GM15510 (cell line): ENCODE data around the gene CTNNA3.

Source experiments
- POLR2A ChIP-seq: IDR thresholded peaks from 3 replicates; pipeline ENCODE4 v1.6.1; 2011; ENCODE audit warnings: borderline replicate concordance; ENCODE audit not compliant: insufficient read length; ENCODE audit errors: extremely low read depth

The CTNNA3 gene

DNA sequence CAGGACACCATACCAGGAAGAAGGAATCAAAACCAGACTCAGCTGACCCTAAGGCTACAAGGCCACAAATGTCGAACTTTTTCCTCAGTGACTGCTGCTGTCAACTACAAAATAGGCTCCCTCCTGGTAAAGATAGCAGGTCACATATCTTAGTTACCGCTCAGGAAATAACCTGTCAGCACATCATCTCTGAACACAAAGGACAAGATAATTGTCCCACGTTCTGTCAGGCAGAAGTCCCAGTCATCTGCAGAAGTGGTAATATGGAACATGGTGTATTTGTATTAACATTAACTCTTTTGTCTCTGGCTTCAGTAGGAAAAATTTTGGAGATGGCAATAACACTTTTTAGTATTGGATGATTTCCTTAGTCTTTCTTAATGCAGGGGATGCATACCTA is 1400.4 kb downstream of the CTNNA3 start:
- TF ChIP-seq POLR2A = no peak

DNA sequence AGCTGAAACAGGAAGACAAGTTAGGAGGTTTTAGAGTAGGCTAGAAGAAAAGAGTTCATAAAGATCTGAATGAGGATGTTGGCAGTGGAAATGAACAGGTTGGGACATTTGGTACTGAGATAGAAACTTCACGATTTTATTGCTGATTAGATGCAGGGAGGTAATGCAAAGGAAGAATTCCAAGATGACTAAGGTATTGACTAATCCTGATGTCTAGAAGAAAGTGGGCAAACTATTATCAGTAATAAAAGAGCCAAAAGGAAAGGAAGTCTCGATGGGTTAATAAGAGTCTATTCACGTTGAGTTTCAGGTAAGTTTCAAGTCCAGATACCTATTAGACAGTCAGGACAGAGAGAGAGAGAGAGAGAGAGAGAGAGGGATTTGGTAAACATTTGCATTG is 1401.5 kb downstream of the CTNNA3 start:
- TF ChIP-seq POLR2A = no peak

DNA sequence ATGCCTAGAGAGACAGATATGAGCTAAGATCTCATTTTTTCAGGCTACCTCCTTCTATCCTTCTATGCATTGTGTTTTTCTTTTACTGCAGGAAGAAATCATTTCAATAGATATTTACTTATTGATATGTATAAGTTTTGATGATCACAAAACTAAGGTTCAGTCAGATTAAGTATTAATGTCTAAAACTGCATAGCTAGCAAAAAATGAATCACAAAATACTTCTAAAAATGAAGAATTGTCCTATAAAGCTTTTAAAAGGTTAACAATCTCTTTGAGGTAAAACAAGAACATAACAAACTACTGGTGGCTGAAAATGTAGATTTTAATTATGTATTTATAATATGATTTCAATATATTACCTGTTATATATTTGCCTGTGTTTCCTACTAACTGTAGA is 1403.1 kb downstream of the CTNNA3 start:
- TF ChIP-seq POLR2A = no peak

DNA sequence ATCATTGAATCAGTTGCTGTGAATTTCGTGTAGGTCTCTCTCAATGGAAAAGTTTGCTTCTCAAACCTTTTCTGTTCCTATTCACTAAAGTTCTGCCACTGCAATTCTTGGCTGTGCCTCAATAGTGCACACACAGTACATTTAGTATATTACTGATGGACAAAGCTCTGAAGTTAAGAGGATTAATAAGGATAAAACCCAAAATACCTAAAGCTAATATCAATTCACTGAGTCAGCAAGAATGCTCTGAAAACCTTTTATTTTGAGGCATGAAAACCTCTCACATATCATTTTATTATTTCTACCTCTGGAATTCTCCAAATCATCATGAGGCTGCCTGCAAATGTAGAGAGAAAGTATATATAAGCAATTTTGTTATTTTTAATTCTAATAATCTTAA is 1403.5 kb downstream of the CTNNA3 start:
- TF ChIP-seq POLR2A = no peak

DNA sequence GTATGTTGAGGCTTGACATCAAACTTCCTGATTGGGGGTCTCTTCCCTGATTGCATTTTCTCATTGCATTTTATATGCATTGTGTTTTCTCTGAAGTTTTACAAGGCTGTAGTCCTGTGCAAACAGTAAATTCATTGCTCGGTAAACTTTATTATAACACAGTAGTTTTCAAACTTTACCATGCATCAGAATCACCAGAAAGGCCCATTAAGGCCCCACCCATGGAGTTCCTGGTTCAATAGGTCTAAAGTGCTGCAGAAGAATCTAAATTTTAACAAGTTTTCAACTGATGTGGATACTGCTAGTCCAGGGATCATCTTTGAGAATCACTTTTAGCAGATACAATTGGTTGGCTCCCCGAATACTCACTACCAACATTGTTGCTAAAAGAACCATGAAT is 1404.9 kb downstream of the CTNNA3 start:
- TF ChIP-seq POLR2A = no peak

DNA sequence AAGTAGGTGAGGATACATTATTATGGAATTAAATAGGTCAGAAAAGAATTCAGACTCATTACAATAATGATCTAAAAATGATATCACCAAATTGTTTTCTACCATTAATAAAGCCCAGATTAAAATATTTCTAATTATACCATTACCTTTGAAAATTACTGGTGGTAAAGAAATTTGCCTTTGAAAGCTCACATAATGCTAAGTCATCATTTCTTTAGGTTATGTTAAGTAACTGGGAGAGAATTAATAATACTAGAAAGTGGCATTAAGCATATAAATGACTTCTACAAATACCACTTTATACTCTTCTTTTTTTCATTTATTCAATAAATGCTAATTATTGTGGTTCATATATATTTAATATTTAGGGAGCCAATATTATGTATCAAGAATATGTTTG is 1411.4 kb downstream of the CTNNA3 start:
- no peak for TF ChIP-seq POLR2A

DNA sequence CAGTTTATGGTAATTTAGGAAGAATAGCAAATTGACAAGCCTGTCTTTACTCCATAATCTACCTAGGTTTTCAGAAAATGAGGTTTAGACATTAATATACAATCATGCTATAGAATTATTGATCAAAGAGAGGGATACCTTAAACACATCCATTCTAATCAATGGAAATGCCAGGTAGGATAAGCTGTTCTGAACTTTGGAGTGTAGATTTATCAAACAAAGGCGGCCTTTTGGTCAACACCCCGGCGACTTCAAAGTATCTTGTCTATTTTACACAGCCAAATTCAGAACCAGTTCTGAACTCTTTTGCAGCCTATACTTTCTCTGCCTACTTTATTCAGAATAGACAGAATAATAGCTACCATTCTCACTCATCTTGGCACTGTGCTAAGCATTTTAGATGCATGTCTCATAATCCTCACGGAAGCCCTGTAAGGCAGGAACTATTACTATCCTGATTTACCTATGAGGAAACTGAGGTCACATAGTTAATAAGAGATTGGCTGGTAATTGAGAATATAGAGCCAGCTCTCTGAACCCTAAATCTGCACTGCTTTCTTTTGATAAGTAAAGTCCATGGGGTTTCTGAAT is 1412.0 kb downstream of the CTNNA3 start:
- TF ChIP-seq POLR2A = no peak

DNA sequence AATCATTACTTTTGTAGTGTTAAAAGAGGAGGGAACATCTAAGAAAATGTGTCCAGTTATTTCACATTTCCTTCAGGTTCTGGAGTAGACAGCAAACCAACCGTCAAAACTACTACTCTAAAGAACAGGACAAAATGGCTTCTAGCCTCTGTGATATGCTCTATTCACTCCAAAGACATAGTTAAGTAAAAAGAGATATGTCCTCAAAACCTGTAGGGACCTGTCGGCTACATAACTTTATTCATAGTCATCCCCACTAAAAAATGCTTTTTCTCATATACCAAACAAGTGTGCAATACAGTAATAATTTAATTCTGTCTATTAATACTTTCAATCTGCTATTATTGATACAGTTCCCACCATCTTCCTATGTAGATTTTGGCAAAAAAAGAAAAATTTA is 1412.9 kb downstream of the CTNNA3 start:
- TF ChIP-seq POLR2A = no peak

DNA sequence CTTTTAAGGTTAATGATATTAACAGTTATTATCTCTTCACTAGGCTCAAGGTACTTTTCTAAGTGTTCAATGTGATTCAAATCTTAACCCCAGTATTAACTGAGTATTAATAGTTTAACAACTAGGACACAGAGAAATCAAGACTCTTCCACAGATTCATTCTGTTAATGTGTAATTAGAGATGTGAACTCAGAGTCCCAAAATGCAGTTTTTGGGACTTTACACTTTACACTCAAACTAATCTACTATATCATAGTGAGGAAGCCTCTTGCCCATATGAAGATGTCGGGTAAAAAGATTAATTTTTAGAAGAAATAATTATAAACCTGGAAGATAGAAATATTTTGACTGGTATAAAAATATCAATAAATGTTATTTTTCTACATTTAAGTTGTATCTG is 1414.7 kb downstream of the CTNNA3 start:
- no peak for TF ChIP-seq POLR2A

DNA sequence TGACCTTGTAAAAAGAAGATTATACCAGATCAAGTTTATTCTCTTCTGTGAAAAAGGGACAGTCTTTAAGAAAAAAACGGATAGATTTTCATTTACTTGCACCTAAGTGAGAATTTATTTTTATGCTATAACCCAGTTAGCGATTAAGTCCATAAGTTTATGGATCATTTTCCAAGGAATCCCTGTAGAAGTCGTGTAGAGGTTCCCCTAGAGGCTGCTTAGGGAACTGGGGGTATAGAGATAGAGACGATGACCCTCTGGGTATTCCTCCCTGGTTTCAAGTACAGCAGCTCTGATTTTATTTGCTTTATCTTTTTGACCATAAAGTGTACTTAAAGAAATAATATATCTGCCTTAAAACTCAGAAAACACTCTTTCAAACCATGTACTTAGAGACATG is 1418.5 kb downstream of the CTNNA3 start:
- no peak for TF ChIP-seq POLR2A

DNA sequence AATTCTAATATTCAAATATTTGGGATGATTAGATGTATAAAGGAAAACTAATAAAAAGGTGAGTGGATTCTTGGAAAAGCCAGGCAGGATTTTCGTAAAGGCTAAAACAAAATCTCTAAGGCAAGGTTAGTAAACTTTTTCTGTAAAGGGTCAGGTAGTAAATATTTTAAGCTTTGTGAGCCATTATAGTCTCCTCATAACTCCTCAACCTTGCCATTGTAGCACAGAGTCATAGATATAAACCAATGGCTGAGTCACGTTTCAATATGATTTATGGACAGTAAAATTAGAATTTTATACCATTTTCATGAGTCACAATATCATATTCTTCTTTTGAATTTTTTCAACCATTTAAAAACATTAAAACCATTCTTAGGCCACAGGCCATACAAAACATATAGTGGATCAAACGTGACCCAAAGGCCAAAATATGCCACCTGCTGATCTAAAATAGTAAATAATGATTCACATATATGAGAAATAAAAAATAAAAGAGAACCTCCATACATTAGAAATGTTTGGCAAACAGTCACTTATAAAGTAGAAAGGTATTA is 1422.0 kb downstream of the CTNNA3 start:
- no peak for TF ChIP-seq POLR2A

DNA sequence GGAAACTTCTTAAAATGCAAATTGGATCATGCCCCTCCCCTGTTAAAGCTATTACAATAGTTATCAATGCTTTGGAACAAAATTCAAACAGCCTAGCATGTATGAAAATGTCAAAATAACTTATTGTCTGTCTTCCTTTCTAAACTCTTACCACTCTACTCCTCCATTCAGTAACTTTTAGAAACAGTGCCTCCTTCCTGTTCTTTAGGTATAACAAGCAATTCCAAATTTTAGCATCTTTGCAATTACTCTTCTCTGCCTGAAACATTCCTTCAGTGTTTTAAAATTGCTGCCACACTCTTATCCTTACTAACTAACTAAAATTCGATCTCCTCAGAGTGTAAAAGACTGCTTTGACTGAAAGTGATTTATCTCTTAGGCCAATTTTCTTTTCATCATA is 1430.6 kb downstream of the CTNNA3 start:
- no peak for TF ChIP-seq POLR2A

DNA sequence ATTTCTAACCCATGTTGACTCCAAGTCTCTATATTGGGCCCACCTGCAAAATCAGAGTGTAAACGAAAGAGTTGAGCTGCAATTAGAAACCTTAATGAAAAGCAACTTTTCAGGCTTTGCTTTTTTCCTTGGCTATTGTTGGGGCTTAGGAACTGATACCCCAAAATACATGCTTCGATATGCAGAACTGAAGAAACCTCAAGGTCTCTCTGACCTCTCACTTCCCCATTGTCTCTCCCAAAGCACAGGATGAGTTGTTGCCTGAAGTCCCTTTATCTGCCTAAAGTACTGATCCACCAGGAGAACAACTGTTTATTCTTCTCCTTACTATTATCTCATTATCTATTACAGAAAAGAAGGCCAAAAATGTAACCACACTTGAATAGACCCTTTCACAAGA is 1436.2 kb downstream of the CTNNA3 start:
- no peak for TF ChIP-seq POLR2A

DNA sequence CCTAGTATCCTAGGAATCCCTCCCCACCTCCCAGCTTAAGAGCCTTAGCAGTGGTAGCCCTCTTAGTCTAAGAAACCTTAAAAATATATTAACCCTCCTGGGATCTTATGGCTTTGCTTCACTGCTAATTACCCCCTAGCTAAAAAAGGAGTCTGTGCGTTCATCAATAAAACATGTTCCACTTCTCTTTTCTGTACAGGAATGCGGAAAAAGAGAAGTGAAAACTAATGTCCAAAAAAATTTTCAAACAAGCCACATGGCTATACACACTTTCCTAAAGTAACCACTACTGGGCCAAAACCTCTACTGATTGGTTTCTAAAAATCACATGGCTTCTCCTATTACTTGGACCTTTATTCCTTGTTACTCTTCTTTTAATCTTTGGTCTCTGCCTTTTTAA is 1437.3 kb downstream of the CTNNA3 start:
- TF ChIP-seq POLR2A = no peak

DNA sequence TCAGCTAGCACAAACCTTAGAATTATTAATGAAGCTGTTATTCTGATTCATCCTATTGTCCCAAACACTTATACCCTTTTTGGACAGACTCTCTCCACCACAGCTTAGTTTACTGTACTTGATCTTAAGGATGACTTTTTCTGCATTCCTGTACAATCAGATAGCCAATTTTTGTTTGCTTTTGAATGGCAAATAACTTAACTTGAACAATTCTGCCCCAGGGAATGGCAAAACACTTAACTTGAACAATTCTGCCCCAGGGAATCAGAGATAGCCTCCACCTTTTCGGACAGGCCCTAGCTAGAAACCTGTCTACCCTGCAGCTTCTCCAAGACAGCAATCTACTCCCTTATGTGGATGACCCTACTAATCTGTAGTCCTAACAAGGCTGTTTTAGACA is 1438.2 kb downstream of the CTNNA3 start:
- TF ChIP-seq POLR2A = no peak

DNA sequence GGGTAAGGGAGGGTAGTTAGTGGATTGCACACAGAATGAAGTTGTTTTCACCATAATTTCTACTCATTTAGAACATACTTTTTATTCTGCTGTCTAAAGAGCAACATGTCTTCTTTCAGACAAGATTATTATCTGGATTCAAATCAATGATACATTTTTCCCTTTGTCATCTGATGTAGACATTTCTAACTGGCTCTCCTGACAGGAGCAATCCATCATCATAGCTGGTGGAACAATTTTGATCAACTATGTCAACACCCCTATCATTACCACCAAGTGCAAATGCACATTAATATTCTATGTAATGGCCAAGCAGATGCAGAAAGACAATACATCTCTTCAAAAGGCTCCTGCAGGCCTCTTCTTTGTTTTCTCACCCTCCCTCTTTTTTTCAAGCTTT is 1443.0 kb downstream of the CTNNA3 start:
- TF ChIP-seq POLR2A = no peak

DNA sequence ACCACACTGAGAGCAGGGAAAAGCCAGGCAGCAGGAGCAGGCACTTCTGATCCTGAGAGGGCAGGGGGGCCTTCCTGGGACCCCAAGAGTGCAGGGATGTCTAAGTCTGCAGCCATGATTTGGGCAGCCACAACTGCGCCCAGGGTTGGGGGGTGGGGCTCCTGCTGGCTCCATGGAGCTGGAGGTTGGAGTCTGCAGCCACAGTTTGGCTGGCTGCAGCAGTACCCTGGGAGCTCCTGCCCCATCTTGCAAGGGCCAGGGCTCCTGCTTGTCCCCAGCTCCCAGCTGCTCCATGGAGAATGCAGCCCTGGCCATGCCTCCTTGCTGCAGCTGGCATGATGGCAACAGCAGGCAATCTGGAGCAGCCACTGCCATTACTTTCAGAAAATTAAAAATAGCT is 1449.8 kb downstream of the CTNNA3 start:
- no peak for TF ChIP-seq POLR2A
